CD14-positive monocyte (primary cell): ENCODE data around the gene SYNDIG1. TPM values are rescaled to one million over a fixed set of nuclear protein-coding genes. Genes with fewer than 3 reads are reported as not detected.

Experiments used
- DNase-seq, 3 donors: peaks; one replicate each; pipeline ENCODE4 v3.0.0-alpha.2; 2011 to 2022
- H2AFZ ChIP-seq: 2 replicates; pipeline ENCODE4 v1.6.0; 2012; ENCODE audit warnings: mild to moderate bottlenecking, low read depth, low read length, inconsistent platforms; ENCODE audit not compliant: insufficient read depth, poor library complexity, severe bottlenecking
- H3K27ac ChIP-seq, 2 donors: 1 replicate in 1 of 2; 2 replicates in 1 of 2; pipeline ENCODE4 v1.5.1; 2012 to 2013; ENCODE audit warnings: low read length in 2 of 2, control low read depth in 1 of 2, inconsistent platforms in 1 of 2, low read depth in 1 of 2, mild to moderate bottlenecking in 1 of 2
- H3K27me3 ChIP-seq, 2 donors: one replicate each; pipeline versions ENCODE4 v1.6.0 to v1.6.1; 2011 to 2013; ENCODE audit warnings: low read length in 2 of 2; ENCODE audit not compliant: control insufficient read depth in 2 of 2, insufficient read depth in 2 of 2
- H3K36me3 ChIP-seq, 2 donors: replicated peaks in 1 of 2; 1 replicate in 1 of 2; 2 replicates in 1 of 2; pipeline versions ENCODE4 v1.5.1 to v1.6.1; 2012 to 2013; ENCODE audit warnings: low read length in 2 of 2, control low read depth in 1 of 2, inconsistent platforms in 1 of 2, mild to moderate bottlenecking in 1 of 2; ENCODE audit not compliant: insufficient read depth in 2 of 2, control insufficient read depth in 1 of 2
- H3K4me1 ChIP-seq, 2 donors: 1 replicate in 1 of 2; 2 replicates in 1 of 2; pipeline versions ENCODE4 v1.5.1 to v1.6.1; 2012 to 2013; ENCODE audit warnings: low read length in 2 of 2, control low read depth in 1 of 2, inconsistent platforms in 1 of 2, mild to moderate bottlenecking in 1 of 2, moderate library complexity in 1 of 2; ENCODE audit not compliant: insufficient read depth in 2 of 2, control insufficient read depth in 1 of 2
- H3K4me2 ChIP-seq: replicated peaks from 2 replicates; pipeline ENCODE3; 2012; ENCODE audit warnings: low read length, moderate library complexity, mild to moderate bottlenecking; ENCODE audit not compliant: poor library complexity, severe bottlenecking; ENCODE audit errors: extremely low read depth
- H3K4me3 ChIP-seq, 3 experiments: fragments of 200-600 bp in 1 of 3; sonication (generic) in 1 of 3; replicated peaks in 1 of 3; 1 replicate in 2 of 3; 2 replicates in 1 of 3; pipeline ENCODE4 v1.5.1; 2011 to 2013; ENCODE audit warnings: low read length in 3 of 3, mild to moderate bottlenecking in 3 of 3, control low read depth in 2 of 3, low read depth in 2 of 3, inconsistent platforms in 1 of 3, moderate library complexity in 1 of 3
- H3K79me2 ChIP-seq: 2 replicates; pipeline ENCODE4 v1.6.0; 2012; ENCODE audit warnings: mild to moderate bottlenecking, control low read depth, inconsistent platforms, low read length, moderate library complexity; ENCODE audit not compliant: insufficient read depth
- H3K9ac ChIP-seq: 2 replicates; pipeline ENCODE4 v1.6.0; 2017; ENCODE audit warnings: low read length, mild to moderate bottlenecking; ENCODE audit not compliant: insufficient read depth, poor library complexity, severe bottlenecking
- H3K9me3 ChIP-seq, 2 donors: replicated peaks in 1 of 2; 1 replicate in 1 of 2; 2 replicates in 1 of 2; pipeline versions ENCODE4 v1.5.1 to v1.6.1; 2012 to 2013; ENCODE audit warnings: low read length in 2 of 2, control low read depth in 1 of 2; ENCODE audit not compliant: control insufficient read depth in 1 of 2, insufficient read depth in 1 of 2
- H4K20me1 ChIP-seq: 2 replicates; pipeline ENCODE4 v1.6.0; 2012; ENCODE audit warnings: mild to moderate bottlenecking, low read length, control low read depth, moderate library complexity; ENCODE audit not compliant: insufficient read depth
- H3K27ac Mint-ChIP-seq, 7 donors: one replicate each; pipeline ENCODE4 v1.8.0; 2020; ENCODE audit warnings: mild to moderate bottlenecking in 7 of 7, mixed read lengths in 7 of 7, moderate library complexity in 6 of 7, inconsistent platforms in 2 of 7
- H3K27me3 Mint-ChIP-seq, 3 donors: one replicate each; pipeline ENCODE4 v1.8.0; 2021 to 2022; ENCODE audit warnings: low read depth in 3 of 3, mild to moderate bottlenecking in 3 of 3, mixed read lengths in 3 of 3, moderate library complexity in 3 of 3, inconsistent platforms in 1 of 3
- H3K36me3 Mint-ChIP-seq, 2 donors: one replicate each; pipeline ENCODE4 v1.8.0; 2020; ENCODE audit warnings: mixed read lengths in 2 of 2, inconsistent platforms in 1 of 2, mild to moderate bottlenecking in 1 of 2
- H3K4me1 Mint-ChIP-seq: one replicate; pipeline ENCODE4 v1.8.0; 2020; ENCODE audit warnings: mild to moderate bottlenecking, mixed read lengths
- H3K4me3 Mint-ChIP-seq, 2 donors: one replicate each; pipeline ENCODE4 v1.8.0; 2020; ENCODE audit warnings: mild to moderate bottlenecking in 2 of 2, mixed read lengths in 2 of 2, moderate library complexity in 1 of 2
- H3K9me3 Mint-ChIP-seq, 7 donors: one replicate each; pipeline ENCODE4 v1.8.0; 2020 to 2022; ENCODE audit warnings: mixed read lengths in 7 of 7, mild to moderate bottlenecking in 6 of 7, moderate library complexity in 6 of 7, inconsistent platforms in 2 of 7
- CTCF ChIP-seq: fragments of 200-600 bp; IDR thresholded peaks from one replicate; pipeline ENCODE4 v1.8.0; 2022; ENCODE audit warnings: antibody characterized with exemption, mild to moderate bottlenecking
- WGBS: methylation state at CpG from one replicate; pipeline ENCODE4 v1.1.5; 2013; ENCODE audit warnings: missing lambda C conversion rate; ENCODE audit not compliant: insufficient coverage; 5-methylcytosine and 5-hydroxymethylcytosine counted together
- intact Hi-C, 2 donors: fragments of 100-400 bp; cut with micrococcal nuclease; formaldehyde crosslinking; loops; one replicate each; pipeline versions ENCODE4 v1.15.0 to v1.15.1; 2023
- polyA plus RNA-seq, 3 donors: library from polyadenylated mRNA; depleted of rRNA in 1 of 3; unstranded in 2 of 3; stranded (reverse) in 1 of 3; fragments of 300-500 nt in 2 of 3; fragments of >200 nt in 1 of 3; fragmentation: Illumina TruSeq in 2 of 3; gene quantifications; 1 replicate in 2 of 3; 2 replicates in 1 of 3; pipeline ENCODE4 v1.2.3, GENCODE V29; 2012 to 2021

Gene SYNDIG1
- polyA plus RNA-seq, 3 donors: not detected

- no peak overlapping the region for H3K27ac Mint-ChIP-seq
- H3K36me3 Mint-ChIP-seq: no peaks in the 10 kb centered on the region
- TF ChIP-seq CTCF: no peak
- Histone ChIP-seq H3K79me2 (no peaks in the 10 kb centered on the region), H3K4me2 (no peak overlapping the region), H3K4me3 (no peak overlapping the region), H3K9ac (no peak overlapping the region), H3K36me3 (no peaks in the 10 kb centered on the region), H3K9me3 (no peaks in the 10 kb centered on the region), H4K20me1 (no peaks in the 10 kb centered on the region), H3K27ac (no peak overlapping the region), H2AFZ (no peak overlapping the region), H3K4me1 (no peaks in the 10 kb centered on the region), H3K27me3 (no peaks in the 10 kb centered on the region)
- peaks cover 1 to 6% (median 2%) of the 10 kb centered on the region in 3 donors for H3K27me3 Mint-ChIP-seq
- intact Hi-C loops: no loop called here
- peaks cover 0 to 4% (median 0%) of the 10 kb centered on the region in 7 donors for H3K9me3 Mint-ChIP-seq
- WGBS: no CpG with 5 or more reads among the region's 4 CpGs
- no peaks in the 10 kb centered on the region for H3K4me1 Mint-ChIP-seq
- H3K4me3 Mint-ChIP-seq: no peak overlapping the region
- no peak for DNase-seq
These were observed 61.8 kb downstream of the SYNDIG1 start for GRCh38 chr20:24531202-24531601.

- H3K79me2 ChIP-seq: no peaks in the 10 kb centered on the region
- no peak for TF ChIP-seq CTCF
- H2AFZ ChIP-seq: no peak overlapping the region
- no peaks in the 10 kb centered on the region for H3K27me3 ChIP-seq
- Mint-ChIP-seq H3K9me3 (peaks cover 0 to 4% (median 0%) of the 10 kb centered on the region in 7 donors), H3K4me1 (no peaks in the 10 kb centered on the region), H3K36me3 (no peaks in the 10 kb centered on the region), H3K4me3 (no peak overlapping the region), H3K27ac (no peak overlapping the region), H3K27me3 (peaks cover 1 to 8% (median 2%) of the 10 kb centered on the region in 3 donors)
- H3K27ac ChIP-seq: no peak overlapping the region
- H3K4me2 ChIP-seq: no peak overlapping the region
- no peak for DNase-seq
- no peaks in the 10 kb centered on the region for H3K9me3 ChIP-seq
- H3K9ac ChIP-seq: no peak overlapping the region
- no peaks in the 10 kb centered on the region for H3K36me3 ChIP-seq
- no peak overlapping the region for H3K4me3 ChIP-seq
- intact Hi-C loops: no loop called here
- WGBS: 92% methylated on average over 3 of the region's 6 CpGs
- no peaks in the 10 kb centered on the region for H4K20me1 ChIP-seq
- no peaks in the 10 kb centered on the region for H3K4me1 ChIP-seq
These were observed 62.4 kb downstream of the SYNDIG1 start for GRCh38 chr20:24531631-24532419.
